ENCODE measurements around the gene XCL1.
"Not testable (repeated sequence)": the region's sequence is repeated elsewhere in the genome, so short reads cannot be mapped to it uniquely, and the experiment has no call there.

The XCL1 gene

GRCh38 chr1:168568346-168568745 lies 8.1 kb upstream of the XCL1 start:
- DNase-seq = no peak

GRCh38 chr1:168570652-168571051 lies 5.8 kb upstream of the XCL1 start:
- DNase-seq = no peak

- no peak for DNase-seq
Observed at GRCh38 chr1:168572633-168573032, 3.8 kb upstream of the XCL1 start.

- DNase-seq = peak; percentile 49
Observed at GRCh38 chr1:168574234-168574633, 2.2 kb upstream of the XCL1 start.

- not testable (repeated sequence) for DNase-seq
Observed at GRCh38 chr1:168578531-168579185, 2.3 kb downstream of the XCL1 start.

GRCh38 chr1:168580290-168580689 lies 3.9 kb downstream of the XCL1 start:
- not testable (repeated sequence) for DNase-seq

GRCh38 chr1:168580991-168581390 lies 4.6 kb downstream of the XCL1 start:
- DNase-seq = not testable (repeated sequence)

GRCh38 chr1:168581817-168582572 lies 5.6 kb downstream of the XCL1 start:
- DNase-seq = no peak

- no peak for DNase-seq
Observed at GRCh38 chr1:168582688-168583336, 6.4 kb downstream of the XCL1 start.

- no peak for DNase-seq
Observed at GRCh38 chr1:168583571-168583970, 7.2 kb downstream of the XCL1 start.

- no peak for DNase-seq
Observed at GRCh38 chr1:168585191-168585590, 8.8 kb downstream of the XCL1 start.

GRCh38 chr1:168585937-168586336 lies 9.5 kb downstream of the XCL1 start:
- DNase-seq = no peak

- no peak for DNase-seq
Observed at GRCh38 chr1:168589167-168589566, 12.8 kb downstream of the XCL1 start.

- no peak for DNase-seq
Observed at GRCh38 chr1:168591066-168591465, 14.7 kb downstream of the XCL1 start.

- DNase-seq = no peak
Observed at GRCh38 chr1:168591641-168592250, 15.3 kb downstream of the XCL1 start.

GRCh38 chr1:168595403-168595802 lies 19.0 kb downstream of the XCL1 start:
- DNase-seq = not testable (repeated sequence)

GRCh38 chr1:168598125-168598524 lies 21.7 kb downstream of the XCL1 start:
- DNase-seq = no peak

- DNase-seq = no peak
Observed at GRCh38 chr1:168598892-168599291, 22.5 kb downstream of the XCL1 start.

GRCh38 chr1:168599641-168600040 lies 23.2 kb downstream of the XCL1 start:
- DNase-seq = no peak

GRCh38 chr1:168601051-168601450 lies 24.6 kb downstream of the XCL1 start:
- no peak for DNase-seq

GRCh38 chr1:168603501-168604110 lies 27.2 kb downstream of the XCL1 start:
- peak; percentile 70 for DNase-seq

- DNase-seq = no peak
Observed at GRCh38 chr1:168605443-168605842, 29.0 kb downstream of the XCL1 start.

GRCh38 chr1:168606096-168606495 lies 29.7 kb downstream of the XCL1 start:
- no peak for DNase-seq
